ENCODE data around the gene CTRL.
"Not testable (repeated sequence)": the region's sequence is repeated elsewhere in the genome, so short reads cannot be mapped to it uniquely, and the experiment has no call there.

The CTRL gene

DNA sequence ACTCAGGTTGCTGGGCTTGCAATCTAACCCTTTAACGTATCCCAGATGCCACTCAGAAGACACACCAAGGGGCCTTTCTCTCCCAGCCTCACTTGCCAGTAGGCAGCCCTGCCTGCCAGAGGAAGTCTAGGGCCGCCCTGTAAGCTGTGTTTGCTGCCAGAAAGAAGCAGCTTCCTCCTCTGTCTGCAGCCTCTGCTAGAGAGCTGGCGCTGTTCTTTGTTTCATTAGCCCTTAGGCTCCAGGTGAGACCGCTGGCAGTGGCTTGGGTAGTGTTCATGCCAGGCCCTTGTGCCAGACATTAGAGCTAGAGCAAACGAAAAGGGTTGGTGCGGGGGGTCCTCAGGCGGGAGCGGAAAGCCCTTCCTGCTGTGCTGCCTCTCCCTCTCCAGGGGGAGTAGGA, 8.9 kb downstream of the CTRL start:
- DNase-seq = no peak

DNA sequence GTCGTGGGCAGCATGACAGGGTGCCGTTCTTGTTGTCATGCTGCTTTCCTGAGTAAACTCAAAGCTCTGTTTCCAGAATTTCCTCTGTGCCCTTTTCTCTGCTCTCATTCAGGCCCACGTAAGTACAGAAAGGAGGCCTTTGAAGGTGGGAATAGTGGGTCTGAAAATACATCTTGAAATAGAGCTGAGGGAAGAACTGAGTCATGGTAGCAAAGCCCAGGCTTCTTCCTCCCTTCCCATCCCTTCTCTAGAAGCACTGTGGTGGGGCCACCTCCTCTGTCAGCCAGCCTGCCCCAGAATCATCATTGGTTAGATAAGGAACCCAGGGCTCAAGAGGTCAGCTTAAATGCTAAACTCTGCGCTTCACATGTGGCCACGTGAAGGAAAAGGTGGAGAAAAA, 9.4 kb downstream of the CTRL start:
- DNase-seq = no peak

DNA sequence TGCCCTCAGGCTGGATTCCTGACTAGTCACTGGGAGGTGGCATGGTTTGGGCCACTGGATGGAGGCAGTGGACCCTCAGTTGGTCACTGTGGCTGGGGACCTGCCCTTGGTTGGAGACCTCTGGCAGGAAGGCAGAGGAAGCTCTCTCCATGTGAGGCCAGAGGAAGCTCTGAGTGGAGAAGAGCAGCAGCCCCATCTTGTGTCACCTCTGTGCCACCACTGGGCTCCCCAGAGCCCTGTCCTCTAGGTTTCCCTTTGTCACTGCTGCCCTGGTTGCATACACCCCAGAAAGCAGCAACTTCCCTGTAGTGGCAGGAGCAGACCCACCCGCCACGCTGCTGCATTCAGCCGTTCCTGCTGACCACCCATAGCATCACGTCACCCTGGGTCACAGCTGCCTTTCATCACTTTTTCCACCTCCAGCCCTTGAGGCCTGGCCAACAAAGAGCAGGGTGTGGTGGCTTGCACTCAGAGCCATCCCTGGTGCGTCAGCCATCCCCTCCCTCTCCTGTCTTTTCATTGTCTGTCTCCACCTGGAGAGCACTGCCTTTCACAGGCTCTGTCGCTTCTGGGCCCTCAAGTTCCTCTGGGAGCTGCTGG, 11.9 kb downstream of the CTRL start:
- DNase-seq = no peak

DNA sequence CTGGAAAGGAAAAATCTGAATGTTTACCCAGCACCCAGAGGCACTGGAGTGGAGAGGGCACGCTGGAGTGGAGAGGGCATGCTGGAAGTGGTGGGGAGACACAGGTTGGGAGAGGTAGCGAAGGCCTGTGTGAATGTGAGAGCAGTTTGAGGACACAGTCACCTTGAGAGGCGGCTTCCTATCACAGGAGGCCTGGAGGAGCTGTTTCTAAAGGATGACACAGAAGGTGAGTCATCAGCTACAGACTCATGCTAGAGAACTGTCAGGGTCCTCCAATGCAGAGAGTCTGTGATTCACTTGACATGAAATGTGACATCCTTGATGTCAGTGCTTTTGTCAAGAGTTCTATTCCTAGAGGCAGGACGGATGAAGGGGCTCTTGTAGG, 13.8 kb downstream of the CTRL start:
- DNase-seq = peak; percentile 40

DNA sequence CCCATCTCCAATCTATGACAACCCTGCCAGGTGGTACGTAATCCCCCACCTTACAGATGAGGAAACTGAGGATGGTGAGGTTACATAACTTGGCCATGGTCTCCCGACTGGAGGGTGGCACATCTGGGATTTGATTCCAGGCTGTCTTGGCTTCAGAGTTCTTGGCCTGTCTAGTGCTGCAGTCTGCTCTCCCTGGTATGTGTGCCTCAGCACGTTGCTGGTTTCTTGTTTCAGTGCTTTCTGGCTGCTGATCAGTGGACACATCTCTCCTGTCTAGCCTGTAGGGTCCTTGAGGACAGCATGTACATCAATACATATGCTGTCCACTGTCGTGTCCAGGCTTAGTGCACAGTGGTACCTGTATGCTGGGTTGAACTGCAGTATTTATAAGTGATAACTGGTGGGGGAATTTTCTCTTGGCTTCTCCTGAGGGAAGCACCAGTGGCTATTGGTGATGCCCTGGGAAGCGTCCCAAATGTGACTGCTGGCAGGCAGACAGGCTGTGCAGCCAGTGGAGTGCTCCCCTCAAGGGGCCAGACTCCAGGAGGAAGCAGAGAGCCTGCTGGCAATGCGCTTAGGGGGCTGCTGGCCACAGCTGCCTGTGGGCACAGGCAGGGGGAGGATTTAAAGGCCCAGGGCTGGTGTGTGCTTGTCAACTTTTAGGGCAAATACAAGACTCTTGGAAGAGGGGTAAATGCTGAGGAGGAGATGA, 14.4 kb downstream of the CTRL start:
- DNase-seq = no peak

DNA sequence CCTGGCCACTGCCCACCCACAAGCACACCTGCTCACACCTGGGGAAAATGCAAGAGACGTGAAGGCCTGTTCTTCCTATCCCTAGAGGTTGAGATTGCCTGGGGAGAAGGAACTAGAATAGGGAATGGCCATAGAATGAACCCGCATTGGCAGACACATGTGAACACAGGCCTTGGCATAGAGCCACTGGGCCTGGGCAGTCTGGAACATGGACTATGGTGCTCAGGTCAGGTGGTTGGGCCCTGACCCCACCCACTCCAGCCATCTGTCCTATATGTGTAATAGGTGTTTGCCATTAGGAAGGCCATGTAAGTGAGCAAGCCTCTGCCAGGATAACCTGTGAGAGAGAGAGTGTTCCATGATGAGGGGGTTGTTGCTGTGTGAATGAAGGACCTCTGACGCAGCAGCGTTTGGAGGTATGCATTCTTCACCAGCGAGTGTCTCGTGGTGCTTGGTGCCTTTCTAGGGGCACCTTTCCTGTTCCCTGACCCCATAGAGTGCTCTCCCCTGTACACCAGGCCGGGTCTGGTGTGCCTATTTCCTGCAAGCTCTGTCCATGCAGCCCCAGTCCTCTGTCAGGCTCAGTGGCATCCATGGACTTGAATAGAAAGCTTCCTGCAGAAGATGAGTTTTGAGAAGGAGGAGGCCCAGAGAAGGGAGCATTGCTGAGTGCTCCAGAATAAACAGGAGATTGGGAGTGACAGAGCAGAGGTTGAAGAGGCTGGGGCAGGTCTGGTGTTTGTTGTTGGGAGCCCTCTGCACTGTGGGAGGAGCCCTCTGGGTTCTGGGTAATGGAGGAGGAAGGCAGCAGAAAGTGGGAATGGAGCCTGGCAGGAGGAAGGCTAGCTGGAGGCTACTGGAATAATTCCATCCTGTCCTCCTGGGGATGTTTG, 15.6 kb downstream of the CTRL start:
- DNase-seq = no peak

DNA sequence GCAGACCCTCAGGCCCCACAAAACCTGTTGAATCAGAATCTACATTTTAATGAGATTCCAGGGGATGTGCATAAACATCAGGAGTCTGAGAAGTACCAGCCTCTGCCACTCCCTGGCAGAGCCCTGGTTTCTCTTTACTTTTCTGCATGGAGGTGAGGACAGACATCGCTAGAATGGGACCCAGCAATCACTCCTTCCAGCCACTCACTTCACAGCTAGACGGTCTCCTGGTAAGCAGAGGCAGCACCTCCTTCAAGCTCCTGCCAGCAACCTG, 16.2 kb downstream of the CTRL start:
- not testable (repeated sequence) for DNase-seq

DNA sequence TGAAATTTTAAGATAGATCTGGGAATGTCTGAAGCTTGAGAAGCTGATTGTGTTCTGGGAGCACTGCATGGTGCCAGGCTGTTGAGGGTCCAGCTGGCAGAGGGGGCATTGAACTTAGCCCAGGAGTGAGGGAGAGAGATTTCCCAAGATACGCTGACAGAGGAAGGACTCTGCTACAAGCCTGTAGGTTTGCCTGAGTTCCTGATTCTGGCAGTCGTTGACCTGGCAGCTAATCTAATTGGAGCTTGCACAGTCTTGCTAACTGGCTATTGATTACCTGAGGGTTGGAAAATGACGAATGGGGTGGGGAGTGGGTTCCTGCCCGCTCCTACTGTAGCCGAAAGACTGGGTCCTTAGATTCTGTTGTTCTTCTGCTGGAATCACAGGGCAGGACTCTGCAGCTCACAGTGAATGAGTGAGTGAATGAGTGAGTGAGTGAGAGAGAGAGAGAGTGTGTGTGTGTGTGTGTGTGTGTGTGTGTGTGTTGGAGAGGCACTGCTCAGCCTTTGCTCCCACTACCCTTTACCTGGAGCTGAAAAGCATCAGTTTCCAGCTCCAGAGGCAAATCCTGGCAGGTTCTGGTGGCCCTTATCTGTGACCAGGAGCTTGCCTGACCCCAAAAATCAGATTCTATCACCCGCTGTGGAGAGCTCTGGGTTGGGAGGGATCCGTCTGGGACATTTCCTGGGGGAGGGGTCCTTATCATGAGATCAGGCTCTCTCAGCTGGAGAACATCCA, 16.7 kb downstream of the CTRL start:
- DNase-seq = no peak

DNA sequence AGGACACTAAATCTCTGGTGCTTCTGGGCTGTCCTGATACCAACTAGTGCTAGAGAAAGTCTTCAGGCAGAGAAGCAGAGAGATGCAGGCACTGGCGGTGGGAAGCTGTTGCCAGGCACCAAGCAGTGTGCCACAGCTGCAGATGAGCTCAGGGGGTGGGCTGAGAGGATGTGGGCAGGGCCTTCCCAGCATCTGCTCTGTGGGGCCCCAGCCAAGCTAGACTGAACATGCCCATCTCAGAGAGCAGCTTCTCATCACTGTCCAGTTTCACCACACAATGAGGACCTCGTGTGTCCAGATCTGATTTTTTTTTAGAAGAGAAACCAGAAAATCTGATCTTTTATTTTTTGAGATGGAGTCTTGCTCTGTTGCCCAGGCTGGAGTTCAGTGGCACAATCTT, 21.5 kb downstream of the CTRL start:
- no peak for DNase-seq

DNA sequence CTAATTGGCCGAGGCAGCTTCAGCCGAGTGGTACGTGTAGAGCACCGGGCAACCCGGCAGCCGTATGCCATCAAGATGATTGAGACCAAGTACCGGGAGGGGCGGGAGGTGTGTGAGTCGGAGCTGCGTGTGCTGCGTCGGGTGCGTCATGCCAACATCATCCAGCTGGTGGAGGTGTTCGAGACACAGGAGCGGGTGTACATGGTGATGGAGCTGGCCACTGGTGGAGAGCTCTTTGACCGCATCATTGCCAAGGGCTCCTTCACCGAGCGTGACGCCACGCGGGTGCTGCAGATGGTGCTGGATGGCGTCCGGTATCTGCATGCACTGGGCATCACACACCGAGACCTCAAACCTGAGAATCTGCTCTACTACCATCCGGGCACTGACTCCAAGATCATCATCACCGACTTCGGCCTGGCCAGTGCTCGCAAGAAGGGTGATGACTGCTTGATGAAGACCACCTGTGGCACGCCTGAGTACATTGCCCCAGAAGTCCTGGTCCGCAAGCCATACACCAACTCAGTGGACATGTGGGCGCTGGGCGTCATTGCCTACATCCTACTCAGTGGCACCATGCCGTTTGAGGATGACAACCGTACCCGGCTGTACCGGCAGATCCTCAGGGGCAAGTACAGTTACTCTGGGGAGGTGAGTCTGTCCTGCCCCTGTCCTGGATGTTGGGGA, 22.5 kb downstream of the CTRL start:
- no peak for DNase-seq

DNA sequence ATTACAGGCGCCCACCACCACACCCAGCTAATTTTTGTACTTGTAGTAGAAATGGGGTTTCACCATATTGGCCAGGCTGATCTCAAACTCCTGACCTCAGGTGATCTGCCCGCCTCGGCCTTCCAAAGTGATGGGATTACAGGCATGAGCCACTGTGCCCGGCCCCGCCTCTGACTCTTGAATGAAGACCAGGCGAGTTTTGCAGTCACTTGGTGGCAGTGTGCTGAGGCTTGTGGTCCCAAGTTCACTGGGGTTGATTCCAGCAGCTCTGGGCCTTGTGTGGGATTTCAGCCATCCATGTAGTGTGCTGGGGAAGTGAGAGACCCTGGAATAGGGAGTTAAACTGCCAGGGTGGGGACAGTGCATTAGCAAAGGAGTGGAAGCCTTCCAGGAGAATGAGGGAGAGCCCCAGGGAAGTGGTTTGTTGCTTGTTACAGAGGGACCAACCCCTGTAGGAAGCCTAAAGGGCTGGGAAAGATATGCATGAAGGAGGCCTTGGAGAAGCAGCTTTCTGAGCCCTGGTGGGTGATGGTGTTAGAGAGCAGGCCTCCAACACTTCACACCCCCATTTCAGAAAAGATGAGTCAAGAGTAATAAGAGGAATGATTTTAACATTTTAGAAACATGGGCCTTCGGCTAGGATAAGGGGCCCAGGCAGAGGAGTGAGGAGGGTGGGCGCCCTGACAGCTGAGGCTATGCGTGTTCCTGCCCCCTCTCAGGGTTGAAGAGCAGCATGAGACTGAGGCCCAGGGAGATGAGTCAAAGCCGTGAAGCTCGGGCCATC, 24.1 kb downstream of the CTRL start:
- no peak for DNase-seq

DNA sequence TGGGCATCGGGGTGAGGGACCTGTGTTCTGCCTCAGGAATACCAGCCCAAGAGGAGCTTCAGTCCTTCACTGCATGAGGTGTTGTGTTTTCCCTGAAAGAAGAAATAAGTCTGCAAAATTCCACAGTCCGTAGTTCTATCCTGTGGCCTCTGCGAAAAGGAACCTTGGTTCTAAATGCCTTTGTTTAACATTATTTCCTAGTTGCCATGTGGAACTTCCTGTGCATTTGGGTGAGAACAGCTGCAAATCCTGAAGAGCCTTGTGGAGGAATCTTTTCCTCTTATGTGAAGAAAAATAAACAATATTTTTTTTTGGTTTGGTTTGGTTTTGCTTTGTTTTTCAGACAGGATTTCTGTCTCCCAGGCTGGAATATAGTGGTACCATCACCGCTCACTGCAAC, 28.8 kb downstream of the CTRL start:
- no peak for DNase-seq

DNA sequence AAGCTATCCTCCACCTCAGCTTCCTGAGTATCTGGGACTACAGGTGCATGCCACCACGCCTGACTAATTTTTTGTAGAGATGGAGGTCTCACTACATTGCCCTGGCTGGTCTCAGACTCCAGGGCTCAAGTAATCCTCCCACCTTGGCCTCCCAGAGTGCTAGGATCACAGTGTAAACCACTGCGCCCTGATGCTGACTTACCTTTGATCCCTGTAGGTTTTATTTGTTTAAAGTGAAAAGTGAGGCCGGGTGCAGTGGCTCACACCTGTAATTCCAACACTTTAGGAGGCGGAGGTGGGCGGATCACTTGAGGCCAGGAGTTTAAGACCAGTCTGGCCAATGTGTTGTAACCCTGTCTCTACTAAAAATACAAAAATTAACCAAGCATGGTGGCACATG, 29.9 kb downstream of the CTRL start:
- no peak for DNase-seq

DNA sequence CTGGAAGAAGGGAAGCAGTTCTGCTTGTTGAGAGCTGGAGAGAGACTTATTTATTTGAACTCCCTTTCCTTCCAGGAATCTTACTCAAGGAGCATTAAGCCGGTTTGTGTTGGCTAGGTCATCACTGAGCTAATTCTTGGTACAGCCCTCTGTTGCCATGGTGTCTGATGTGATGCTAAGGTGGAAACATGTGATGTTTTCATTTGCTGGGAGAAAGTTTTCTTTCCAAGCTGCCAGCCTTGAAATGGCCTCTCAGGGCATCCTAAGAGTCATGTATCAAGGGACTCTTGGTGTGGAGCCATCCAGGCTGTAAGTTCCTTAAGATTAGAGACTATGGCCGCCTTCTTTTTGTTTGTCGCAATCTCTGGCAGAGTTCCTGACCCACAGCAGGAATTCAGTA, 34.4 kb downstream of the CTRL start:
- no peak for DNase-seq

DNA sequence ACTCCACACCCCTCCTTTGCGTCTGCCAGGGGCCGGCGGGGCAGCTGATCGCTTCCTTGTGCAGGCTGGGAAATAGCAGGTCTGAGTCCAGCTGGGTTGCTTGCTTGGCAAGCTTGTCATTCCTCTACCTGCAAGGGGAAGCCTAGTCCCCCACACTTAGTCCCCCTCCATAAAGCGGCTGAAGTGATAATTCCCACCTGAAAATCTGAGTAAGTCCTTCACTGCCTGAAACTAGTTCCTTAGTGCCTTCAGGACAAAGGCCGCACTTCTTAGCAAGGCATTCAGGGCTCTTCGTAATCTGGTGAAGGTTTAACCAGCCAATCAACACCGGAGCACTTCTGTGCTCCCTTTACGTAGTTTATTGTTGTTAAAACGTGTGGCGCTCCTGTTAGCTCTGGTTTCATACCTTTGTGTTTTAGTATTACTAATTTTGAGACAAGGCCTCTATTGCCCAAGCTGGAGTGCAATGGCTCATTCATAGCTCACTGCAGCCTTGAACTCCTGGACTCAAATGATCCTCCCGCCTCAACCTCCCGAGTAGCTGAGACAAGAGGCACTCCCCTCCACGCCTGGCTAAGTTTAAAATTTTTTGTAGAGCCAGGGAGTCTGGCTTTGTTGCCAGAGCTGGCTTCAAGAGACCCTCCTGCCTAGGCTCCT, 37.8 kb downstream of the CTRL start:
- no peak for DNase-seq

DNA sequence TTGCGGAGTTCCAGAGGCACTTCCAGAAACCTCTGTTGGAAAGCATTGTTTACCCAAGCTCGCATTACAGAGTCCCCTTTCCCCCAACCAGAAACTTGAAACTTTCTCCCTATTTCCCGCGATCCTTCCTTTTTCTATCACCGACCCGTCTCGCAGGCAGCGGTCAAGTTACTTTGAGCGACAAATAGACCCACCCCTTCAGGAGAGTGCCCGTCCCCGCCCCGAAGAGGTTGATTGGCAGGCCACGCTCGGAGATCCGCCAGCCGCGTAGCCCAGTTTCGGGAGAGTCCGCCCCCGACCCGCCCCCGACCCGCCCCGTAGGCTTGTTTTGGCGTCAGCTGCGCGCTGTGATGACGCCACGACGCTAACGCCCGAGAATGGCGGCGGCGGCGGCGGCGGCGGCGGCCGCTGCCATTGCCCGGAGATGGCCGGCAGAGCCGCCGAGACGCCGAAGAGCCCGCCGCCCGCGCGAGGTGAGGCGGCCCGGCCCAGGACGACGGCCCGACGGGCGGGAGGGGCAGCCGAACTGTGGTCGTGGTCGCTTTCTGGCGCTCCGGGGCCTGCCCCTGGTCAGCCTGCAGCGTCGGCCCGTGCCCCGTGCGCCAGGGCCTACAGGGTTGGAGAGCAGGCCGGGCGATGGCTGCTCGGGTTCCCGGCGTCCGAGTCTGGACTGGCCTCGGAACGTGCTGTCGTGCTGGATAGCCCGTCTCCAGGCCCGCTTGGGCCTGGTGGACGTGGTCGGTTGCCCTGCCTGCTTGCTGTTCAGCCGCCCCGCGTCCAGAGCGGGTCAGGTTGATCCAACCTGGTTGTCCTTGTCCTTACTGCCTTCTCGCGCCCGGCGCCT, 38.5 kb downstream of the CTRL start, which contains the start of gene PSKH1:
PSKH1 (plus strand) TSS at position 356 of the 844 bp plus-strand sequence. CDS start 15,496 bp downstream, outside the sequence.
- peak; percentile 94 for DNase-seq

DNA sequence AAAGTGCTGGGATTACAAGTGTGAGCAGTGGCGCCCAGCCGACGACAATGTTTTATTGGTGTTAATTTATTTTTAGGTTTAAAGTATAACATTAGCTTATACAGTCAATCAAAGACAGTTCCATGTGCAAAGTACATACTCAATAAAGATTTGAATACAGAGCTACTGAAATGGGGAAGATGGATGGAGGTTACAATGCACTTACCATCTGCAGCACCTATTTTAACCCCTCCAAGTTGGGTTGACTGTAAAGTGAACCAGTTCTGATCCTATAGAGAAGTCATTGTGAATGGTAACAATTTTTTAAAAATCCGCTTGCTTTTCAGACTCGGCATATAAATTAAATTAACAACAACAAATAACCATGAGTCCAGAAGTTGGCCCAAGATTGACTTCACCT, 39.3 kb downstream of the CTRL start:
- no peak for DNase-seq

DNA sequence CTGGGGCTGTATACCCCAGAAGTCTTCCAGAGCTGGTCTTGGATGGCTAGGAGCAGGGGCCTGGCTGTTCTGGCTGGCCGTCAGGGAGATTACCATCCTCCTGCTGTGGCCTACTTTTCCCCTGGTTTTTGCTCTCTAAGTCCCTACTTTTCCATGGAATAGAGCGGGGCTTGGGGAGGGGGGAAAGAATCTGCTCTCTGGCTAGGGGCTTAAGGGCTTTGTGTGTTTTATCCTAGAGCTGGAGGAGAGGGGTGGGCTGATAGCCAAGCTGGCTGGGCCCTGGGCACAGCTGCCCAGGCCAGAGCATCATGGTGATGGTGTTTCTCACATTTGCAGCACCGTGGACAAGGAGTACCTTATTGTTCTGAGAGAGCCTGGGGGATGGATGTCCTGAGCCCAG, 43.3 kb downstream of the CTRL start:
- DNase-seq = no peak

DNA sequence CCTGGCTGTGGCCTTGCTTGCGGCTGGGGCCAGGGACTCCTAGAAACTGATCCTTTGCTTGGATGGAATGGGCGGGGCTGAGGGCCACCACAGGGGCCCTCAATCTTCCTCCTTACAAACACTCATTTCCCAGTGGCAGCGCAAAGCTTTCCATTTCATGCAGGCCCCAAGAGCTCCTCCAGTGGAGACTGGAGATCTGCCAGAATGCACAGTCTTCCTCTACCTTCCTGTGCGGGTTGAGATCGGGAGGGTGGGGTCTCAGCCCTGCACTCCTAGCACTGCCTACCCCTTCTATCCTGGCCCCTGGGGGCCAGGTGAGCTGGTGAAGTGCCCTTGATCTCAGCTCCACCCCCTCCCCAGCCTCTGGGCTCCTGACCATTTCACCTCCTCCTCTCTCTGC, 45.3 kb downstream of the CTRL start:
- no peak for DNase-seq

DNA sequence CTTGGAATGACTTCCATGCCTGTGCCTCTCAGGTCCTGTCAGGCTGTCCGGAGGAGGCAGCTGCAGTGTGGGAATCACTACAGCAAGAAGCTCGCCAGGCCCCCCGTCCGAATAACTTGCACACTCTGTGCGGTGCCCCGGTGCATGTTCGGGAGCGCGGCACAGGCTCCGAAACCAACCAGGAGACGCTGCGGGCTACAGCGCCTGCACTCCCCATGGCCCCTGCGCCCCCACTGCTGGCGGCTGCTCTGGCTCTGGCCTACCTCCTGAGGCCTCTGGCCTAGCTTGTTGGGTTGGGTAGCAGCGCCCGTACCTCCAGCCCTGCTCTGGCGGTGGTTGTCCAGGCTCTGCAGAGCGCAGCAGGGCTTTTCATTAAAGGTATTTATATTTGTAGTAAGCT, 45.7 kb downstream of the CTRL start:
- no peak for DNase-seq

DNA sequence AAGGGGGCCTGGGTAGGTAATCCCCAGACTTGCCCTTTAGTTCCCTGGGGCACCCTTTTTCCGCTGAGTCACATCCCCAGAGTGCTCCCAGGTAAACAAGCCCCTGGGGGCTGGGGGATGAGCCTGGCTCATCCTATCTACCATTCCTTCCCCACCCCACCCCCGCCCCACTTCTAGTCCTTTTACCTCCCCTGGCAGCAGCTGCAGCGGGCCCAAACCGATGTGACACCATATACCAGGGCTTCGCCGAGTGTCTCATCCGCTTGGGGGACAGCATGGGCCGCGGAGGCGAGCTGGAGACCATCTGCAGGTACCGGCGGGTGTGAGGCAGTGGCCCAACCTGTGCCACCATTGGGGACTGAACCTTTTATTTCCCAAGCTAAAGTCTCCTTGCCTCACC, 46.1 kb downstream of the CTRL start:
- no peak for DNase-seq
